ENCODE results near the gene PPP1CB.

The PPP1CB gene

GRCh38 chr2:28748176-28748575, 3.5 kb upstream of the PPP1CB start:
- H3K4me3 ChIP-seq (ENCODE audit: low read depth, low read length) = no peak overlapping the region
- in situ Hi-C loops (cut with HindIII; ENCODE audit: low sequenced_read_pairs) = no loop called here
- TF ChIP-seq CTCF (IDR thresholded peaks at IDR 0.05; ENCODE audit: low read depth, low read length, missing control alignments) = no peak
- no peak for DNase-seq (ENCODE audit: low read depth)

GRCh38 chr2:28748941-28749340, 2.7 kb upstream of the PPP1CB start:
- no peak for TF ChIP-seq CTCF (IDR thresholded peaks at IDR 0.05; ENCODE audit: low read depth, low read length, missing control alignments)
- in situ Hi-C loops (cut with HindIII; ENCODE audit: low sequenced_read_pairs) = no loop called here

GRCh38 chr2:28749526-28749925, 2.1 kb upstream of the PPP1CB start:
- TF ChIP-seq CTCF (IDR thresholded peaks at IDR 0.05; ENCODE audit: low read depth, low read length, missing control alignments) = no peak
- in situ Hi-C loops (cut with HindIII; ENCODE audit: low sequenced_read_pairs) = no loop called here
- no peak for DNase-seq (ENCODE audit: low read depth)
- H3K4me3 ChIP-seq (ENCODE audit: low read depth, low read length) = no peak overlapping the region

More at GRCh38 chr2:28748941-28749340, 2.7 kb upstream of the PPP1CB start:
- H3K4me3 ChIP-seq (ENCODE audit: low read depth, low read length) = no peak overlapping the region
- DNase-seq (ENCODE audit: low read depth) = no peak

GRCh38 chr2:28750316-28751251, 1.0 kb upstream of the PPP1CB start:
- peak overlapping the region; percentile 82 for H3K4me3 ChIP-seq (ENCODE audit: low read depth, low read length)
- TF ChIP-seq CTCF (IDR thresholded peaks at IDR 0.05; ENCODE audit: low read depth, low read length, missing control alignments) = no peak
- in situ Hi-C loops (cut with HindIII; ENCODE audit: low sequenced_read_pairs) = loop anchor here (10.0 kb wide), 1 partner anchor 166 kb away; no protein-coding TSS in a partner anchor
- no peak for DNase-seq (ENCODE audit: low read depth)

- in situ Hi-C loops (cut with HindIII; ENCODE audit: low sequenced_read_pairs) = loop anchor here (10.0 kb wide), 1 partner anchor 167 kb away; no protein-coding TSS in a partner anchor
- TF ChIP-seq CTCF (IDR thresholded peaks at IDR 0.05; ENCODE audit: low read depth, low read length, missing control alignments) = no peak
- no peak for DNase-seq (ENCODE audit: low read depth)
- H3K4me3 ChIP-seq (ENCODE audit: low read depth, low read length) = peak overlapping the region; percentile 82
Measured at GRCh38 chr2:28751956-28752630, 463 bp downstream of the PPP1CB start.

GRCh38 chr2:28752631-28753376, 1.2 kb downstream of the PPP1CB start:
- no peak for TF ChIP-seq CTCF (IDR thresholded peaks at IDR 0.05; ENCODE audit: low read depth, low read length, missing control alignments)
- DNase-seq (ENCODE audit: low read depth) = no peak
- H3K4me3 ChIP-seq (ENCODE audit: low read depth, low read length) = peak overlapping the region; percentile 82
- in situ Hi-C loops (cut with HindIII; ENCODE audit: low sequenced_read_pairs) = loop anchor here (10.0 kb wide), 1 partner anchor 168 kb away; no protein-coding TSS in a partner anchor
